ENCODE results near the gene DMRT2.

DMRT2 gene

GRCh38 chr9:1042466-1042865, 7.7 kb upstream of the DMRT2 start:
- H3K4me2 ChIP-seq (ENCODE audit: low read depth, low read length, poor library complexity, severe bottlenecking), result no peak overlapping the region
- H3K9me3 ChIP-seq (ENCODE audit: insufficient read depth, low read depth, low read length), result no peaks in the 10 kb centered on the region
- H3K4me3 ChIP-seq (ENCODE audit: low read length, poor library complexity, severe bottlenecking), result no peak overlapping the region
- H3K36me3 ChIP-seq (ENCODE audit: insufficient read depth, low read length), result no peaks in the 10 kb centered on the region
- no peaks in the 10 kb centered on the region for H3K9me2 ChIP-seq (replicated peaks; ENCODE audit: low read depth, low read length)
- H2AFZ ChIP-seq (ENCODE audit: low read length), result no peak overlapping the region
- no peak overlapping the region for H3K9ac ChIP-seq (ENCODE audit: low read depth, low read length, poor library complexity, severe bottlenecking)
- no peaks in the 10 kb centered on the region for H3K27me3 ChIP-seq (ENCODE audit: insufficient read depth, low read length, poor library complexity, severe bottlenecking)
- no peaks in the 10 kb centered on the region for H4K20me1 ChIP-seq (ENCODE audit: insufficient read depth, low read length, poor library complexity, severe bottlenecking)
- TF ChIP-seq, protein P1, sequence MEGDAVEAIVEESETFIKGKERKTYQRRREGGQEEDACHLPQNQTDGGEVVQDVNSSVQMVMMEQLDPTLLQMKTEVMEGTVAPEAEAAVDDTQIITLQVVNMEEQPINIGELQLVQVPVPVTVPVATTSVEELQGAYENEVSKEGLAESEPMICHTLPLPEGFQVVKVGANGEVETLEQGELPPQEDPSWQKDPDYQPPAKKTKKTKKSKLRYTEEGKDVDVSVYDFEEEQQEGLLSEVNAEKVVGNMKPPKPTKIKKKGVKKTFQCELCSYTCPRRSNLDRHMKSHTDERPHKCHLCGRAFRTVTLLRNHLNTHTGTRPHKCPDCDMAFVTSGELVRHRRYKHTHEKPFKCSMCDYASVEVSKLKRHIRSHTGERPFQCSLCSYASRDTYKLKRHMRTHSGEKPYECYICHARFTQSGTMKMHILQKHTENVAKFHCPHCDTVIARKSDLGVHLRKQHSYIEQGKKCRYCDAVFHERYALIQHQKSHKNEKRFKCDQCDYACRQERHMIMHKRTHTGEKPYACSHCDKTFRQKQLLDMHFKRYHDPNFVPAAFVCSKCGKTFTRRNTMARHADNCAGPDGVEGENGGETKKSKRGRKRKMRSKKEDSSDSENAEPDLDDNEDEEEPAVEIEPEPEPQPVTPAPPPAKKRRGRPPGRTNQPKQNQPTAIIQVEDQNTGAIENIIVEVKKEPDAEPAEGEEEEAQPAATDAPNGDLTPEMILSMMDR (conservative IDR thresholded peaks at IDR 0.05; ENCODE audit: low read length), result no peak
- TF ChIP-seq EZH2phosphoT487 (IDR thresholded peaks at IDR 0.05; ENCODE audit: borderline replicate concordance), result no peak
- H3F3A ChIP-seq (ENCODE audit: low read depth), result no peaks in the 10 kb centered on the region
- H3K79me2 ChIP-seq (ENCODE audit: insufficient read depth, low read length), result no peaks in the 10 kb centered on the region
- no peaks in the 10 kb centered on the region for H3K4me1 ChIP-seq (ENCODE audit: insufficient read depth, low read length, poor library complexity, severe bottlenecking)

GRCh38 chr9:1044643-1045042, 5.5 kb upstream of the DMRT2 start:
- no peaks in the 10 kb centered on the region for H3K9me3 ChIP-seq (ENCODE audit: insufficient read depth, low read depth, low read length)
- no peaks in the 10 kb centered on the region for H3K79me2 ChIP-seq (ENCODE audit: insufficient read depth, low read length)
- H3K9ac ChIP-seq (ENCODE audit: low read depth, low read length, poor library complexity, severe bottlenecking), result no peak overlapping the region
- no peak for TF ChIP-seq EZH2phosphoT487 (IDR thresholded peaks at IDR 0.05; ENCODE audit: borderline replicate concordance)
- TF ChIP-seq, protein P1 (conservative IDR thresholded peaks at IDR 0.05; ENCODE audit: low read length), result no peak
- no peaks in the 10 kb centered on the region for H3F3A ChIP-seq (ENCODE audit: low read depth)
- H3K36me3 ChIP-seq (ENCODE audit: insufficient read depth, low read length), result no peaks in the 10 kb centered on the region
- H3K4me2 ChIP-seq (ENCODE audit: low read depth, low read length, poor library complexity, severe bottlenecking), result no peak overlapping the region
- H3K9me2 ChIP-seq (replicated peaks; ENCODE audit: low read depth, low read length), result no peaks in the 10 kb centered on the region
- no peaks in the 10 kb centered on the region for H4K20me1 ChIP-seq (ENCODE audit: insufficient read depth, low read length, poor library complexity, severe bottlenecking)
- no peak overlapping the region for H3K4me3 ChIP-seq (ENCODE audit: low read length, poor library complexity, severe bottlenecking)
- peaks cover 5% of the 10 kb centered on the region for H3K4me1 ChIP-seq (ENCODE audit: insufficient read depth, low read length, poor library complexity, severe bottlenecking)
- no peak overlapping the region for H2AFZ ChIP-seq (ENCODE audit: low read length)
- H3K27me3 ChIP-seq (ENCODE audit: insufficient read depth, low read length, poor library complexity, severe bottlenecking), result no peaks in the 10 kb centered on the region

GRCh38 chr9:1046639-1047572, 3.3 kb upstream of the DMRT2 start:
- Histone ChIP-seq H3K36me3 (ENCODE audit: insufficient read depth, low read length) (no peaks in the 10 kb centered on the region), H3K9me3 (ENCODE audit: insufficient read depth, low read depth, low read length) (no peaks in the 10 kb centered on the region), H3K4me1 (ENCODE audit: insufficient read depth, low read length, poor library complexity, severe bottlenecking) (peaks cover 5% of the 10 kb centered on the region), H3F3A (ENCODE audit: low read depth) (no peaks in the 10 kb centered on the region), H3K9me2 (replicated peaks; ENCODE audit: low read depth, low read length) (no peaks in the 10 kb centered on the region), H2AFZ (ENCODE audit: low read length) (no peak overlapping the region), H3K79me2 (ENCODE audit: insufficient read depth, low read length) (no peaks in the 10 kb centered on the region), H3K4me3 (ENCODE audit: low read length, poor library complexity, severe bottlenecking) (no peak overlapping the region), H3K9ac (ENCODE audit: low read depth, low read length, poor library complexity, severe bottlenecking) (no peak overlapping the region), H4K20me1 (ENCODE audit: insufficient read depth, low read length, poor library complexity, severe bottlenecking) (no peaks in the 10 kb centered on the region), H3K27me3 (ENCODE audit: insufficient read depth, low read length, poor library complexity, severe bottlenecking) (no peaks in the 10 kb centered on the region), H3K4me2 (ENCODE audit: low read depth, low read length, poor library complexity, severe bottlenecking) (no peak overlapping the region)
- TF ChIP-seq, protein P1 (conservative IDR thresholded peaks at IDR 0.05; ENCODE audit: low read length), result no peak
- TF ChIP-seq EZH2phosphoT487 (IDR thresholded peaks at IDR 0.05; ENCODE audit: borderline replicate concordance), result no peak
